Measurements from ENCODE around the gene COL4A1. TPM values are rescaled to one million over a fixed set of nuclear protein-coding genes. Genes with fewer than 3 reads are reported as not detected.

Gene COL4A1
- total RNA-seq, 2 donors from 2014 or later = 140 to 201 TPM

DNA sequence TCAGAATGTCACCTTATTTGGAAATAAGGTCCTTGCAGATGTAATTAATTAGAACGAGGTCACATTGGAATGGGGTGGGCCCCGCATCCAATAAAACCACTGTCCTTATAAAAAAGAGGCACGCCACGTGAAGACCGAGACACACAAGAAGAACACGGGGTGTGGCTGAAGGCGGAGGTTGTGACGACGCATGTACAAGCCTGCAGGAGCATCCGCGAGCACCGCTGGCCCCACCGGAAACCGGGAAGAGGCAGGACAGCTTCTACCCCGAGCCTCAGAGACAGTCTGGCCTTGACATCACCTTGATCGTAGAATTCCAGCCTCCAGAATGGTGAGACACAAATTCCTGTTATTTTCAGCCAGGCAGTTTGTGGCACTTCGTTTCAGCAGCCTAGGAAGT lies 177.9 kb downstream of the COL4A1 start:
- no peaks in the 10 kb centered on the region for H3K36me3 ChIP-seq
- H3K4me3 ChIP-seq = no peak overlapping the region
- no peak for TF ChIP-seq CTCF (IDR thresholded peaks at IDR 0.05)
- H3K4me1 ChIP-seq = peaks cover 0 to 45% of the 10 kb centered on the region in 2 donors
- DNase-seq (ENCODE audit: low spot score) = peak; percentile 56
- H3K9me3 ChIP-seq = no peaks in the 10 kb centered on the region
- H3K27me3 ChIP-seq = no peaks in the 10 kb centered on the region
- peak overlapping the region; percentile 6 to 85 for H3K27ac ChIP-seq

DNA sequence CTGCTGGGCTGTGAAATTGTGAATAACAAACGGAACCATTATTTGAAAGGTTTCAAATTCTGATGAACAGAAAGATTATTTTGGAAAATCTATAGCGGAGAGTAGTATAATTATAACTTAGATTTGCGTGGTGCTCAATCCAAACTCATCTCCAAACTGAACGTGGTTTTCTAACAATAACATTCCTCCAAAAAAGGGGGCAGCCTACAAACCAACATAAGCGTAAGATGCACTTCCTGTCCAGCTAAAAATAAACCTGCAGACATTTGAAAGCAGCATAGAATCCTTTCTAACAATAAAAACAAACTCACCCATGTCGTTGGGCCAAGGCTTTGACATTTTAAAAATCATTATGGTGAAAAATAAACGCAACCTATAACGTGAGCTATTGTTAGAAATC lies 178.4 kb downstream of the COL4A1 start:
- no peak for TF ChIP-seq CTCF (IDR thresholded peaks at IDR 0.05)
- no peak overlapping the region for H3K4me3 ChIP-seq
- H3K36me3 ChIP-seq = no peaks in the 10 kb centered on the region
- H3K4me1 ChIP-seq = peaks cover 0 to 45% of the 10 kb centered on the region in 2 donors
- H3K27ac ChIP-seq = peak overlapping the region; percentile 85 to 91
- H3K27me3 ChIP-seq = no peaks in the 10 kb centered on the region
- no peaks in the 10 kb centered on the region for H3K9me3 ChIP-seq
- no peak for DNase-seq (ENCODE audit: low spot score)

DNA sequence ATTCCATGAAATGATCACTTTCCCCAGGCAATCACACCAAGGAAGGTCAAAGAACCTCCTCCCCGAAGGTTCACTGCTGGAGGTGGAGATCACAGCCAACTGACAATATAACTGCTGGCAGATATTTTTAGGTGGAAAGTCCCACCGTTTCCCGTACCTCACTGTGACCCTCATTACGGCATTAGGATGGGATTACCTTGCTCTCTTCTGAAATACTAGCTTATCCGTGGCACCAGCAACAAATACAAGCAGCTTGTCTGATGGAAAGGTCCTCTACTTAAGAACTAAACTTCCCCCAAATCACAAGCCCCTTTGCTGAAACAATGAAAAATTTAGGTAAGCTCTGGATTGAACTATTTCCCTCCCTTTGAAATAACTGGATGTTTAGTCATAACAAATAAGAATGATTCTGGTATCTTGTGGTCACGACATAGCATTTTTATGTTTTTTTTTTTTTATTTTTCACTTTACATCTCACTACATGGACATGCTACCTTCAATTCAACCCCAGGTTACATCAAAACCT lies 178.9 kb downstream of the COL4A1 start:
- peaks cover 0 to 48% of the 10 kb centered on the region in 2 donors for H3K4me1 ChIP-seq
- TF ChIP-seq CTCF (IDR thresholded peaks at IDR 0.05) = no peak
- no peak overlapping the region for H3K4me3 ChIP-seq
- no peaks in the 10 kb centered on the region for H3K36me3 ChIP-seq
- no peaks in the 10 kb centered on the region for H3K27me3 ChIP-seq
- H3K9me3 ChIP-seq = no peaks in the 10 kb centered on the region
- H3K27ac ChIP-seq = peak overlapping the region; percentile 85 to 91
- peak; percentile 36 for DNase-seq (ENCODE audit: low spot score)

DNA sequence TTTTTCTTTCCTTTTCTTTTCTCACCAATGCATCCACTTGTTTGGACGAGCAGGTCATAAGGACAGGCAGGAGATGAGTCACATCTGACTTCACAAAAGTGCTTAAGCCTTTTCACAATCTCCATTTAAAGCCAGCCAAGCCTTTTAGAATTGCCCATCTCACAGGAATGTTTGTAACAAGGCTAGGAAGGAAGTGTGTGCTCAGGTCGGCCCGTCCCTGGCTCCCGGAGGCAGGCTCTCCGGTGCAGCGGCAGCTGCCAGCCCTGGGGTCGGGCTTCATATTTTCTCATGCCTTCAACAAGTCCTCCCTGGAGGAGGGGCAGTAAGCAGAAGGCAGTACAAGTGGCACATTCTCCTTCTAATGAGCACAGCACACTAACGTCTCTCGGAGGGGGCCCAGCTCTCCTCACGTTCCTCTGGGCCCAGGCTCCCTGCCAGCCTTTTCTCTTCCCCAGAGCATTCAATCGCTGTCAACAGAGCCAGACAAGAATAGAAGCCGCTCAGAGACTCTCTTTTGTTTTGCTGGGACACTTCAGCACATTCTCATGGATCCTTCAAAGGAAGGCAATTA lies 180.5 kb downstream of the COL4A1 start:
- no peaks in the 10 kb centered on the region for H3K36me3 ChIP-seq
- H3K4me3 ChIP-seq = peak overlapping the region; percentile 3 to 10
- H3K9me3 ChIP-seq = no peaks in the 10 kb centered on the region
- TF ChIP-seq CTCF (IDR thresholded peaks at IDR 0.05) = no peak
- peaks cover 0 to 50% of the 10 kb centered on the region in 2 donors for H3K4me1 ChIP-seq
- no peaks in the 10 kb centered on the region for H3K27me3 ChIP-seq
- peak; percentile 75 for DNase-seq (ENCODE audit: low spot score)
- peak overlapping the region; percentile 85 to 91 for H3K27ac ChIP-seq

DNA sequence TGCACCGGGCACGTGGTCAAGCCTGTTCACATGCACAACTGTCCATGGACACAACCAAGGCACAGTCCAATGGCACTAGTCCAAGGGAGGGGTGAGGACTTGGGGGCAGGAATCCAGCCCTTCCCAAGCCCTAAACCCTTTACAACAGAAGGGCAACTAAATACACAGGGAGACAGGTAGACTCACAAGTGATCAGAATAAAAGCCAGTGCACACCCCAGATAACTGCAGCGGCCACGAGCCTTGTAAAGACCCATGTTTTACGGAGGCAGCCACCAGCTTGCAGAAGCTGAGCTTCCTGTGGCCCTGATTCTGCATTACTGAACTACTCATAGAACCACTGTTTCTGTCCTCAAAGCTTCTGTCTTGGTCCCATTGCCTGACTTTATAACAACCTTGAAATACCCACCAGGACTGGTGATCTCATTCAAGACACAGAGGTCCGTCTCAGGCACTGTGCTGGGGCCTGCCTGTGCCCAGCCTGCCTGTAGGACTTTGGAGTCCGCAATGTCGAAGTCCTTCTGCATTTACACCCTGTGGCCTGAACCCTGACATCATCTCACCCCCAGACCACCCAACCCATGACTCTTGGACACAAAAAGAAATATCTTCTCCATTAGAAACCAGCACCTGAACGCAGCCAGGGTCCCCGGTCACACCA lies 181.2 kb downstream of the COL4A1 start:
- H3K4me1 ChIP-seq = peaks cover 0 to 50% of the 10 kb centered on the region in 2 donors
- H3K9me3 ChIP-seq = no peaks in the 10 kb centered on the region
- H3K27ac ChIP-seq = peak overlapping the region; percentile 85 to 91
- no peak for TF ChIP-seq CTCF (IDR thresholded peaks at IDR 0.05)
- H3K27me3 ChIP-seq = no peaks in the 10 kb centered on the region
- no peaks in the 10 kb centered on the region for H3K36me3 ChIP-seq
- no peak overlapping the region for H3K4me3 ChIP-seq
- no peak for DNase-seq (ENCODE audit: low spot score)

Measured in right atrium auricular region (tissue), 2 donors.